Gastrocnemius medialis (tissue), 4 donors: Measurements from ENCODE around the gene AQP5. TPM values are rescaled to one million over a fixed set of nuclear protein-coding genes. Genes with fewer than 3 reads are reported as not detected.

Source experiments
- ATAC-seq, 2 donors: fragments of 150-250 bp; one replicate each; pipeline ENCODE4 v1.9.1; 2016
- DNase-seq, 2 donors: peaks; one replicate each; pipeline ENCODE4 v3.0.0-alpha.2; 2019
- H3K27ac ChIP-seq, 4 donors: fragments of 200-600 bp; sonication (generic); 1 replicate in 1 of 4; 2 replicates in 3 of 4; pipeline ENCODE4 v1.5.1; 2016 to 2018; ENCODE audit warnings: mild to moderate bottlenecking in 2 of 4, moderate library complexity in 1 of 4
- H3K27me3 ChIP-seq, 3 donors: fragments of 200-600 bp; sonication (generic) in 2 of 3; 1 replicate in 1 of 3; 2 replicates in 2 of 3; pipeline versions ENCODE4 v1.5.1 to v1.6.0; 2016 to 2019; ENCODE audit warnings: mild to moderate bottlenecking in 1 of 3, moderate library complexity in 1 of 3
- H3K36me3 ChIP-seq, 2 donors: fragments of 200-600 bp; sonication (generic) in 1 of 2; one replicate each; pipeline ENCODE4 v1.5.1; 2017 to 2018
- H3K4me1 ChIP-seq, 2 donors: fragments of 200-600 bp; sonication (generic) in 1 of 2; one replicate each; pipeline ENCODE4 v1.5.1; 2016 to 2017; ENCODE audit warnings: mild to moderate bottlenecking in 2 of 2
- H3K4me3 ChIP-seq, 4 donors: fragments of 200-600 bp; sonication (generic) in 3 of 4; 1 replicate in 1 of 4; 2 replicates in 3 of 4; pipeline ENCODE4 v1.5.1; 2016 to 2019; ENCODE audit warnings: mild to moderate bottlenecking in 2 of 4
- H3K9me3 ChIP-seq, 3 donors: fragments of 200-600 bp; sonication (generic) in 2 of 3; 1 replicate in 1 of 3; 2 replicates in 2 of 3; pipeline ENCODE4 v1.5.1; 2016 to 2019
- POLR2A ChIP-seq, 2 donors: fragments of 450-650 bp; IDR thresholded peaks; one replicate each; pipeline ENCODE4 v1.6.1; 2017; ENCODE audit warnings: antibody characterized with exemption in 2 of 2, mild to moderate bottlenecking in 2 of 2, moderate library complexity in 2 of 2
- in situ Hi-C, 4 donors: fragments of 200-750 bp; cut with MboI; loops; one replicate each; pipeline versions ENCODE4 v1.15.0 to v1.8.0; 2017; ENCODE audit warnings: low sequenced_read_pairs in 4 of 4
- intact Hi-C: fragments of 100-400 bp; cut with DNase I; formaldehyde crosslinking; loops from one replicate; pipeline ENCODE4 v1.15.1; 2023; ENCODE audit warnings: low total_unique reads
- total RNA-seq, 4 donors: library from RNA; depleted of rRNA; stranded (reverse); fragments of >200 nt; gene quantifications; one replicate each; pipeline versions ENCODE4 v1.1.0 to v1.2.3, GENCODE V29; 2016
- TF ChIP-seq, protein P1 (sequence below), 5 experiments: fragments of 450-650 bp in 3 of 5; fragments of 200-600 bp in 2 of 5; sonication (generic) in 2 of 5; IDR thresholded peaks in 4 of 5; conservative IDR thresholded peaks in 1 of 5; 1 replicate in 4 of 5; 2 replicates in 1 of 5; pipeline ENCODE4 v1.5.1; 2016 to 2019; ENCODE audit warnings: antibody characterized with exemption in 5 of 5, mild to moderate bottlenecking in 3 of 5, moderate library complexity in 3 of 5

Gene AQP5
- total RNA-seq, 4 donors from 2014 or later, result not detected

DNA sequence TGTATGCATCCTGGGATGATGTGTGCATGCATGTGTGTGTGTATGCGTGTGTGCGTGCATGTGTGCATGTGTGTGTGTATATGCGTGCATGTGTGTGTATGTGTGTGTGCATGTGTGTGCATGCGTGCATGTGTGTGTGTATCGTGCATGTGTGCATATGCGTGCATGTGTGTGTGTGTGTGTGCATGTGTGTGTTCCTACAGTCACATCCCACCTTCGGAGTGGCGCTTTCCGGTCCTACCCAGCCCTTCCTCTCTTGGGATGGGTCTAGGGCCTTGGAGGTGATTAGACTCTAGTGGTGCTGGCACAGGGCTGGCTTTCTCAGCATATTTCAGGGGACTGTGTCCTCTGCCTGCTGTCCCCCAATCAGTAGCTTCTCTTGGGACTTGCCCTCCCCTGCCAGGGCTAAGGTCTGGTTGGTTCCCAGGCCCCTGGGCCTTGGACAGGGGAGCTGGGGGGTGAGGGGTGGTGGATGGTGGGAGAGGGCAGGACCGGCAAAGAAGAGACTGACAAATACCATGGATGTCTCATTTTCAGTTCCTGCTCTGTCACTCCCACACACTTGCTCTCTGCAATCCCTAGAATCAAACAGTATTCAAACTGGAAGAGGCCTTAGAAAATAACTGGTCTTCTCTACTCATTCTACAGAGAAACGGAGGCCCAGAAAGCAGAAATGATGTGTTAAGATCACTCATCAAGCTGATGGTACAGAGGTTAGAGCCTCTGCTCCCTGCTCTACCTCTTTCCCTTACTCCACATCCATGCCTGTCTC lies 36.1 kb upstream of the AQP5 start:
- intact Hi-C loops, result no loop called here
- in situ Hi-C loops, result no loop called here
- DNase-seq (no peak), ATAC-seq (no peak)
- Histone ChIP-seq H3K4me1 (no peaks in the 10 kb centered on the region), H3K4me3 (no peak overlapping the region), H3K36me3 (no peaks in the 10 kb centered on the region), H3K27me3 (no peaks in the 10 kb centered on the region), H3K27ac (no peak overlapping the region), H3K9me3 (no peaks in the 10 kb centered on the region)
- TF ChIP-seq POLR2A (IDR thresholded peaks at IDR 0.05), result no peak
- TF ChIP-seq, protein P1, sequence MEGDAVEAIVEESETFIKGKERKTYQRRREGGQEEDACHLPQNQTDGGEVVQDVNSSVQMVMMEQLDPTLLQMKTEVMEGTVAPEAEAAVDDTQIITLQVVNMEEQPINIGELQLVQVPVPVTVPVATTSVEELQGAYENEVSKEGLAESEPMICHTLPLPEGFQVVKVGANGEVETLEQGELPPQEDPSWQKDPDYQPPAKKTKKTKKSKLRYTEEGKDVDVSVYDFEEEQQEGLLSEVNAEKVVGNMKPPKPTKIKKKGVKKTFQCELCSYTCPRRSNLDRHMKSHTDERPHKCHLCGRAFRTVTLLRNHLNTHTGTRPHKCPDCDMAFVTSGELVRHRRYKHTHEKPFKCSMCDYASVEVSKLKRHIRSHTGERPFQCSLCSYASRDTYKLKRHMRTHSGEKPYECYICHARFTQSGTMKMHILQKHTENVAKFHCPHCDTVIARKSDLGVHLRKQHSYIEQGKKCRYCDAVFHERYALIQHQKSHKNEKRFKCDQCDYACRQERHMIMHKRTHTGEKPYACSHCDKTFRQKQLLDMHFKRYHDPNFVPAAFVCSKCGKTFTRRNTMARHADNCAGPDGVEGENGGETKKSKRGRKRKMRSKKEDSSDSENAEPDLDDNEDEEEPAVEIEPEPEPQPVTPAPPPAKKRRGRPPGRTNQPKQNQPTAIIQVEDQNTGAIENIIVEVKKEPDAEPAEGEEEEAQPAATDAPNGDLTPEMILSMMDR (IDR thresholded peaks at IDR 0.05 in 4 of 5, conservative IDR thresholded peaks at IDR 0.05 in 1 of 5), result no peak

DNA sequence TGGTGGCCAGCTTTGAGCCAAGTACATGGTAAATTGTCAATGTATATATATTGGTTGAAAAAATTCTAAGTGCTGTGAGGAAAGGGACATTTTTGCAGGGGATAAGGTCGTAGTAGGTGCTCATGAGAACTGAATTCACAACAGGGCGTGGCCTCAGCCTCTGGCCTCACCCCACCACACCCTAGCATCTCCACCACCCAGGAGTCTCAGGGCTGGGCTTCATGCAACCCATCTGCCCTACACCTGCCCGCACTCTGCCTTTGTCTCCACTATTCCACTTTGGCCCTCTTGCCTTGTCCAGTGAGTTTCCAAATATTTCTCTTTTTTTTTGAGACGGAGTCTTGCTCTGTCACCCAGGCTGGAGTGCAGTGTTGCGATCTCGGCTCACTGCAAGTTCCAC lies 33.2 kb upstream of the AQP5 start:
- in situ Hi-C loops (no loop called here), intact Hi-C loops (no loop called here)
- no peaks in the 10 kb centered on the region for H3K27me3 ChIP-seq
- DNase-seq, result no peak
- no peaks in the 10 kb centered on the region for H3K9me3 ChIP-seq
- H3K4me3 ChIP-seq, result no peak overlapping the region
- TF ChIP-seq, protein P1 (IDR thresholded peaks at IDR 0.05 in 4 of 5, conservative IDR thresholded peaks at IDR 0.05 in 1 of 5), result no peak
- TF ChIP-seq POLR2A (IDR thresholded peaks at IDR 0.05), result no peak
- H3K36me3 ChIP-seq, result no peaks in the 10 kb centered on the region
- no peaks in the 10 kb centered on the region for H3K4me1 ChIP-seq
- no peak for ATAC-seq
- no peak overlapping the region for H3K27ac ChIP-seq

DNA sequence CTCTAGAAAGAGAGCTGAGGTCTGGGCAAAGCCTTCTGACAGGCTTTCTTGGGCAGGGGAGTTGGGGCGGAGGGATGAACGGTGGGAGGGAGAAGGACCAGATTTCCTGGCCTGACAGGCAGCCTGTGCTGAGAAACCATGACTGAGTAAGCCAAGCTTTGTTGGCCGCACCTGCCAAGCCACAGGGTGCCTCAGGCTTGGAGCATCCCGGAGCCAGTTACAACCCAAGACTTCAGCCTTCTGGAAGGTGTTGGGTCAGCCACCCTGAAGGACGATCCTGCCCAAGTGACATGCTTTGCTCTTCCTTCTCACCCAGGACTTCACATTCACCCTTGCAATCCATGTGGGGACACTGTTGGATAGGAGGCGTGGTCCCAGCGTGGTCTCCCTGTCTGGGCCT lies 32.1 kb upstream of the AQP5 start:
- H3K36me3 ChIP-seq, result no peaks in the 10 kb centered on the region
- H3K4me1 ChIP-seq, result no peaks in the 10 kb centered on the region
- no peak for ATAC-seq
- no peak overlapping the region for H3K27ac ChIP-seq
- no peak overlapping the region for H3K4me3 ChIP-seq
- in situ Hi-C loops, result no loop called here
- DNase-seq, result no peak
- no peaks in the 10 kb centered on the region for H3K9me3 ChIP-seq
- TF ChIP-seq POLR2A (IDR thresholded peaks at IDR 0.05), result no peak
- TF ChIP-seq, protein P1 (IDR thresholded peaks at IDR 0.05 in 4 of 5, conservative IDR thresholded peaks at IDR 0.05 in 1 of 5), result no peak
- intact Hi-C loops, result no loop called here
- H3K27me3 ChIP-seq, result no peaks in the 10 kb centered on the region

DNA sequence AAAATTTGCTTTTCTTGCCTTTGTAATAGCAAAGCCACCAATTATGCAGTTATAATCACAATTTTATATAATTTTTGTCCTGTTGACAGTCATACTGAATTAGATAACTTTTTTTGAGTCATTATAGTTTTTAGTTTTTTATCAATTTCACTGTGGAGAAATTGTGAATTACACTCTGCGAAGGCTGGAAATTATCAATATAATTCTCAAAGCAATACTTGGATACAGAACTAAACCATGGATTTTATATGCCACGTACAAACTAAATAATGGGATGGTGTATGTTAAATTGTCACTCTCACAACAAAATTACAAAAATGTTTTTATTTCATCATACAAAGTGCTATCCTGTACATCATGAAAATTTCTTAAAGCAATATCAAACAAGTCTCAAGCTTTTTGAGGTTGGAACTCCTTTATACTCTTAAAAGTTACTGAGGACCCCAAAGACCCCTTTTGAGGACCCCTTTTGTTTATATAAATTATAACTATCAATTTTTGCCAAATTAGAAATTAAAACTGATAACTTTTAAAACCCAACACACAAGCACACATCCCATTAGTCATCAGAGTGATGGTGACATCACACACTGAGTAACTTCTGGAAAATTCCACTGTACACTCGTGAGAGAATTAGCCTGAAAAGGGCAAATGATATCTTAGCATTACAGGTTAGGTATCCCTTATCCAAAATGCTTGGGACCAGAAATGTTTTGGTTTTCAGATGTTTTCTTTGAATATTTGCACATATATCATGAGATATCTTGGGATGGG lies 31.0 kb upstream of the AQP5 start:
- Histone ChIP-seq H3K9me3 (no peaks in the 10 kb centered on the region), H3K36me3 (no peaks in the 10 kb centered on the region), H3K4me1 (no peaks in the 10 kb centered on the region), H3K27ac (no peak overlapping the region), H3K4me3 (no peak overlapping the region), H3K27me3 (no peaks in the 10 kb centered on the region)
- DNase-seq (no peak), ATAC-seq (no peak)
- intact Hi-C loops, result no loop called here
- TF ChIP-seq, protein P1 (IDR thresholded peaks at IDR 0.05 in 4 of 5, conservative IDR thresholded peaks at IDR 0.05 in 1 of 5), result no peak
- no peak for TF ChIP-seq POLR2A (IDR thresholded peaks at IDR 0.05)
- in situ Hi-C loops, result no loop called here
